GM12878 (cell line): ENCODE measurements around the gene EML5. TPM values are rescaled to one million over a fixed set of nuclear protein-coding genes. Genes with fewer than 3 reads are reported as not detected.

Experiments
- ATAC-seq: fragments of 200-7000 bp; cut with Tn5 transposase; 3 replicates; pipeline ENCODE4 v1.9.1; 2020; ENCODE audit warnings: mild to moderate bottlenecking, moderate library complexity
- BruUV-seq: library from RNA; stranded (reverse); fragments of 400-500 nt; replicated peaks from 2 replicates; lab custom pipeline; 2021; lab: Mats Ljungman, UMichigan
- CTCF ChIA-PET: fragments of 300-600 bp; sonication (Branson Sonifier 250); formaldehyde crosslinking; extraction: SDS; loops from one replicate; lab custom pipeline; 2021; ENCODE audit warnings: inconsistent platforms; lab: Yijun Ruan, JAX
- POLR2A ChIA-PET: fragments of 350-600 bp; formaldehyde crosslinking; extraction: SDS; loops from one replicate; lab custom pipeline; 2021; ENCODE audit warnings: inconsistent platforms; lab: Charles Lee
- RAD21 ChIA-PET: fragments of 300-600 bp; sonication (Branson Sonifier 250); formaldehyde crosslinking; loops from one replicate; lab custom pipeline; 2023; ENCODE audit warnings: antibody characterized with exemption; ENCODE audit not compliant: unreplicated experiment; lab: Charles Lee
- SMC1A ChIA-PET: fragments of 300-600 bp; sonication (Branson Sonifier 250); formaldehyde crosslinking; loops from one replicate; lab custom pipeline; 2023; ENCODE audit not compliant: unreplicated experiment, uncharacterized antibody; lab: Charles Lee
- DNase-seq: peaks from one replicate; pipeline ENCODE4 v3.0.0-alpha.2; 2011; ENCODE audit warnings: low read depth, low spot score
- FAIRE-seq: peaks from 3 replicates; lab custom pipeline; 2011; peaks lifted over from hg19 to GRCh38; lab: Jason Lieb, UNC
- H2AFZ ChIP-seq: 2 replicates; pipeline ENCODE4 v1.6.0; 2011; ENCODE audit warnings: low read depth, low read length, control low read depth; ENCODE audit not compliant: control insufficient read depth
- H3K27ac ChIP-seq: 2 replicates; pipeline ENCODE4 v1.5.1; 2011; ENCODE audit warnings: control low read depth; ENCODE audit not compliant: control insufficient read depth, insufficient read depth
- H3K27me3 ChIP-seq, 2 experiments: replicated peaks in 1 of 2; 2 replicates each; pipeline versions ENCODE4 v1.6.0 to v1.6.1; 2011; ENCODE audit warnings: low read length in 1 of 2; ENCODE audit not compliant: control insufficient read depth in 2 of 2, insufficient read depth in 2 of 2
- H3K36me3 ChIP-seq, 2 experiments: 2 replicates each; pipeline ENCODE4 v1.5.1; 2011; ENCODE audit warnings: low read length in 1 of 2; ENCODE audit not compliant: control insufficient read depth in 2 of 2, insufficient read depth in 2 of 2
- H3K4me1 ChIP-seq: 2 replicates; pipeline ENCODE4 v1.6.1; 2011; ENCODE audit warnings: mild to moderate bottlenecking, low read length, moderate library complexity, mixed read lengths; ENCODE audit not compliant: control insufficient read depth, insufficient read depth
- H3K4me2 ChIP-seq: 2 replicates; pipeline ENCODE4 v1.6.0; 2011; ENCODE audit warnings: control low read depth; ENCODE audit not compliant: control insufficient read depth, insufficient read depth
- H3K4me3 ChIP-seq: fragments of 200-600 bp; sonication (generic); 2 replicates; pipeline ENCODE4 v1.5.1; 2016
- H3K79me2 ChIP-seq: 2 replicates; pipeline ENCODE4 v1.6.0; 2011; ENCODE audit warnings: low read length; ENCODE audit not compliant: control insufficient read depth, insufficient read depth
- H3K9ac ChIP-seq: 2 replicates; pipeline ENCODE4 v1.8.0; 2011; ENCODE audit warnings: low read length, control low read depth, mixed read lengths; ENCODE audit not compliant: control insufficient read depth, insufficient read depth
- H3K9me3 ChIP-seq: replicated peaks from 3 replicates; pipeline ENCODE4 v1.5.1; 2011; ENCODE audit warnings: mild to moderate bottlenecking, low read length; ENCODE audit not compliant: control insufficient read depth, insufficient read depth
- H4K20me1 ChIP-seq: 2 replicates; pipeline ENCODE4 v1.6.0; 2011; ENCODE audit not compliant: control insufficient read depth, insufficient read depth
- BCL3 ChIP-seq: IDR thresholded peaks from 2 replicates; pipeline ENCODE4 v1.6.1; 2011; ENCODE audit warnings: borderline replicate concordance, low read depth, mild to moderate bottlenecking, moderate library complexity, low read length; ENCODE audit not compliant: insufficient read depth, poor library complexity, severe bottlenecking
- BHLHE40 ChIP-seq, 2 experiments: fragments of 450-650 bp in 1 of 2; IDR thresholded peaks; 2 replicates each; pipeline ENCODE4 v1.6.1; 2011 to 2017; ENCODE audit warnings: low read depth in 2 of 2, borderline replicate concordance in 1 of 2, improper control_type of control experiment in 1 of 2, low read length in 1 of 2, mild to moderate bottlenecking in 1 of 2
- BRCA1 ChIP-seq: IDR thresholded peaks from 2 replicates; pipeline ENCODE4 v1.6.1; 2011; ENCODE audit warnings: low read depth, low read length, improper control_type of control experiment
- ELK1 ChIP-seq: IDR thresholded peaks from 2 replicates; pipeline ENCODE4 v1.6.1; 2012; ENCODE audit warnings: low read depth, low read length, improper control_type of control experiment
- FOXM1 ChIP-seq: IDR thresholded peaks from 2 replicates; pipeline ENCODE4 v1.6.1; 2012; ENCODE audit warnings: low read depth, mild to moderate bottlenecking, inconsistent platforms, low read length, moderate library complexity
- IRF5 ChIP-seq: fragments of 450-650 bp; IDR thresholded peaks from 2 replicates; pipeline ENCODE4 v1.6.1; 2017; ENCODE audit warnings: borderline replicate concordance
- SUZ12 ChIP-seq: fragments of 200-600 bp; sonication (generic); IDR thresholded peaks from one replicate; pipeline ENCODE4 v1.6.1; 2018; ENCODE audit warnings: antibody characterized with exemption, mild to moderate bottlenecking; ENCODE audit not compliant: unreplicated experiment
- ZZZ3 ChIP-seq: IDR thresholded peaks from 2 replicates; pipeline ENCODE4 v1.6.1; 2011; ENCODE audit warnings: low read depth; ENCODE audit not compliant: control insufficient read depth, insufficient read length
- WGBS: methylation state at CpG from one replicate; pipeline ENCODE4 v1.1.6; 2016; ENCODE audit warnings: low lambda C conversion rate; ENCODE audit not compliant: insufficient replicate concordance, insufficient coverage; ENCODE audit errors: missing lambda C conversion rate; 5-methylcytosine and 5-hydroxymethylcytosine counted together
- in situ Hi-C: fragments of 300-500 bp; cut with MboI; formaldehyde crosslinking; loops from 9 replicates; pipeline ENCODE4 v1.14.3; 2018; ENCODE audit warnings: mixed read lengths
- intact Hi-C: fragments of 100-400 bp; cut with micrococcal nuclease; formaldehyde crosslinking; loops from one replicate; pipeline ENCODE4 v1.14.2; 2022; ENCODE audit not compliant: unreplicated experiment
- polyA plus RNA-seq, 11 experiments: library from polyadenylated mRNA; depleted of rRNA in 4 of 11; unstranded in 6 of 11; stranded (reverse) in 5 of 11; fragments of >200 nt; fragmentation: Nextera tagmentation in 4 of 11; fragmentation: Illumina TruSeq in 1 of 11; extraction: Ambion mirVana in 4 of 11; extraction: Trizol in 1 of 11; gene quantifications; 1 replicate in 1 of 11; 2 replicates in 10 of 11; pipeline versions ENCODE4 v1.2.1 to v1.2.3, GENCODE V29; 2011 to 2016; ENCODE audit warnings: inconsistent platforms in 2 of 11, missing spikeins in 2 of 11, low read depth in 1 of 11
- total RNA-seq, 4 experiments: library from RNA; depleted of rRNA in 3 of 4; stranded (reverse); fragments of >200 nt in 3 of 4; fragmentation: Illumina TruSeq in 1 of 4; extraction: Trizol in 1 of 4; gene quantifications; 2 replicates each; pipeline versions ENCODE4 v1.2.1 to v1.2.3, GENCODE V29; 2013 to 2021
- TF ChIP-seq, protein P1 (sequence below): fragments of 450-650 bp; IDR thresholded peaks from 2 replicates; pipeline ENCODE4 v1.6.1; 2017; ENCODE audit warnings: mild to moderate bottlenecking, moderate library complexity

EML5 gene
- total and polyA plus RNA-seq, 10 of the 15 experiments (the other 5 are each of a cell fraction or from before 2014, with no cell fraction given): 0.08 to 0.35 (median 0.22) TPM; not detected in 1

GRCh38 chr14:88841741-88842140 is 49.0 kb upstream of the EML5 start:
- in situ Hi-C loops (no loop called here), intact Hi-C loops (no loop called here)
- 67% methylated on average over 1 of the region's 1 CpG for WGBS
- ChIA-PET RAD21 (interaction anchor here (1.2 kb wide), 1 partner anchor 185 kb away, joined by 3 read pairs; no protein-coding TSS in a partner anchor), CTCF (interaction anchor here (0.8 to 2.6 kb wide), 3 partner anchors 15 to 346 kb away, joined by 3 to 8 read pairs (median 3); no protein-coding TSS in a partner anchor), POLR2A (no interaction called here), SMC1A (interaction anchor here (1.5 kb wide), 1 partner anchor 189 kb away, joined by 3 read pairs; no protein-coding TSS in a partner anchor)
- Histone ChIP-seq H3K27ac (no peak overlapping the region), H3K79me2 (no peaks in the 10 kb centered on the region), H4K20me1 (no peaks in the 10 kb centered on the region), H3K36me3 (no peaks in the 10 kb centered on the region), H3K9ac (no peak overlapping the region), H2AFZ (no peak overlapping the region), H3K4me2 (no peak overlapping the region), H3K4me3 (no peak overlapping the region), H3K4me1 (no peaks in the 10 kb centered on the region), H3K9me3 (no peaks in the 10 kb centered on the region), H3K27me3 (no peaks in the 10 kb centered on the region)
- ATAC-seq: no peak
- FAIRE-seq: no peak
- TF ChIP-seq FOXM1 (no peak), ELK1 (no peak), BRCA1 (no peak), SUZ12 (no peak), IRF5 (no peak), BHLHE40 (IDR thresholded peaks at IDR 0.05; ENCODE audit: borderline replicate concordance in 1 of 2, low read depth in 2 of 2, low read length in 1 of 2) (no peak), BCL3 (no peak), ZZZ3 (no peak)
- TF ChIP-seq, protein P1, sequence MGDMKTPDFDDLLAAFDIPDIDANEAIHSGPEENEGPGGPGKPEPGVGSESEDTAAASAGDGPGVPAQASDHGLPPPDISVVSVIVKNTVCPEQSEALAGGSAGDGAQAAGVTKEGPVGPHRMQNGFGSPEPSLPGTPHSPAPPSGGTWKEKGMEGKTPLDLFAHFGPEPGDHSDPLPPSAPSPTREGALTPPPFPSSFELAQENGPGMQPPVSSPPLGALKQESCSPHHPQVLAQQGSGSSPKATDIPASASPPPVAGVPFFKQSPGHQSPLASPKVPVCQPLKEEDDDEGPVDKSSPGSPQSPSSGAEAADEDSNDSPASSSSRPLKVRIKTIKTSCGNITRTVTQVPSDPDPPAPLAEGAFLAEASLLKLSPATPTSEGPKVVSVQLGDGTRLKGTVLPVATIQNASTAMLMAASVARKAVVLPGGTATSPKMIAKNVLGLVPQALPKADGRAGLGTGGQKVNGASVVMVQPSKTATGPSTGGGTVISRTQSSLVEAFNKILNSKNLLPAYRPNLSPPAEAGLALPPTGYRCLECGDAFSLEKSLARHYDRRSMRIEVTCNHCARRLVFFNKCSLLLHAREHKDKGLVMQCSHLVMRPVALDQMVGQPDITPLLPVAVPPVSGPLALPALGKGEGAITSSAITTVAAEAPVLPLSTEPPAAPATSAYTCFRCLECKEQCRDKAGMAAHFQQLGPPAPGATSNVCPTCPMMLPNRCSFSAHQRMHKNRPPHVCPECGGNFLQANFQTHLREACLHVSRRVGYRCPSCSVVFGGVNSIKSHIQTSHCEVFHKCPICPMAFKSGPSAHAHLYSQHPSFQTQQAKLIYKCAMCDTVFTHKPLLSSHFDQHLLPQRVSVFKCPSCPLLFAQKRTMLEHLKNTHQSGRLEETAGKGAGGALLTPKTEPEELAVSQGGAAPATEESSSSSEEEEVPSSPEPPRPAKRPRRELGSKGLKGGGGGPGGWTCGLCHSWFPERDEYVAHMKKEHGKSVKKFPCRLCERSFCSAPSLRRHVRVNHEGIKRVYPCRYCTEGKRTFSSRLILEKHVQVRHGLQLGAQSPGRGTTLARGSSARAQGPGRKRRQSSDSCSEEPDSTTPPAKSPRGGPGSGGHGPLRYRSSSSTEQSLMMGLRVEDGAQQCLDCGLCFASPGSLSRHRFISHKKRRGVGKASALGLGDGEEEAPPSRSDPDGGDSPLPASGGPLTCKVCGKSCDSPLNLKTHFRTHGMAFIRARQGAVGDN: no peak
- no TSS peak for BruUV-seq
- DNase-seq: no peak
